GM21360 (cell line): ENCODE measurements around the gene XPO1.

Experiments used
- ATAC-seq: cut with Tn5 transposase; IDR thresholded peaks from one replicate; pipeline ENCODE4 v1.9.1; 2021; ENCODE audit warnings: mild to moderate bottlenecking, moderate library complexity; ENCODE audit not compliant: unreplicated experiment

XPO1 gene

GRCh38 chr2:61437170-61437569 is 101.0 kb downstream of the XPO1 start:
- ATAC-seq: no peak

GRCh38 chr2:61436092-61436491 is 102.1 kb downstream of the XPO1 start:
- ATAC-seq: no peak

- ATAC-seq: no peak
Measured at GRCh38 chr2:61435291-61435690, 102.9 kb downstream of the XPO1 start.

GRCh38 chr2:61434314-61434713 is 103.8 kb downstream of the XPO1 start:
- no peak for ATAC-seq

GRCh38 chr2:61433606-61434005 is 104.5 kb downstream of the XPO1 start:
- ATAC-seq: no peak

- ATAC-seq: no peak
Measured at GRCh38 chr2:61432990-61433389, 105.2 kb downstream of the XPO1 start.

- ATAC-seq: no peak
Measured at GRCh38 chr2:61431345-61431744, 106.8 kb downstream of the XPO1 start.
